Left lobe of liver (tissue), 2 donors: Measurements from ENCODE around the gene CENPX. TPM values are rescaled to one million over a fixed set of nuclear protein-coding genes. Genes with fewer than 3 reads are reported as not detected.

Source experiments
- ATAC-seq: fragments of 200-7000 bp; cut with Tn5 transposase; one replicate; pipeline ENCODE4 v1.9.1; 2020; ENCODE audit warnings: mild to moderate bottlenecking, moderate library complexity
- DNase-seq: peaks from one replicate; pipeline ENCODE4 v3.0.0-alpha.2; 2020; ENCODE audit warnings: low spot score
- total RNA-seq: library from RNA; stranded (reverse); gene quantifications from one replicate; pipeline ENCODE4 v1.2.1, GENCODE V29; 2021
- donor health status: DM: no; HTN: no; CAD: no; lungs with moderate emphysema.
- donor health status: DM: no; HTN: yes; CAD: no.

CENPX gene
- total RNA-seq, 1 donor from 2014 or later = 60.0 TPM

DNA sequence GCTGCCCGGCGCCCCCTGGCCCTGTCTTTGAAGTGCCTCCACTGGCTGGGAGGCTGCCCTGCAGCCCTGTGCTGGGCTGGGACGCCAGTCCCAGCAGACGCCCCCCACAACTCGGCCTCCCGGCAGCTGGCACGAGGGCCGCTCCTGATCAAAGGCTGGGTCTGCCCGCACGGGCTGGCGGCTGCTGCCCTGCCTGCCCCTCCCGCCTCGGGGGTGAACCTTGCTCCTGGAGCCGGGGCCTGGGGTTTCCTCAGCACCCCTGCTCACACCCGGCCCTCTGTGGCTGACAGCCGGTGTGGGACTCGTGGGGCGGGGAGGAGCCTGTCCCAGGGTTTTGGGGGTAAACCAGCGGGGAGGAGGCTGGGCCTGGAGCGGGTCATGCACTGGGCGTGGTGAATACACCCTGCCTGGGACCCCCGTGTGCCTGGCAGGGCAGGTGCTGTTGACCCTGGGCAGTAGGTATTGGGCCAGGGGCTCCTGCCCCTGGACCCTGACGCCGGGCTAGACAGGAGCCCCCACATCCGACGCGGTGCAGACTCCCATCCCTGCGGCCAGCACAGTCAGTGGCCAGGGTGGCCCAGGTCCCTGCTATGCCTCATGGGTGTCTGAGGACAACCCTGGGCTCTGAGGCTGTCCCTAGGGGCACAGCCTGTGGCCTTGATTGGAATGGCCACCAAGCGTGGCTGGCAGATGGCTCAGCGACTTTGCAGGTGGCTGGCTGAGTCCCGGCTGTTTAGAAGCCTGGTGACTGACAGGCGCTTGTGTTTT lies 21.7 kb downstream of the CENPX start:
- DNase-seq (peak; percentile 71), ATAC-seq (peak; percentile 70)

DNA sequence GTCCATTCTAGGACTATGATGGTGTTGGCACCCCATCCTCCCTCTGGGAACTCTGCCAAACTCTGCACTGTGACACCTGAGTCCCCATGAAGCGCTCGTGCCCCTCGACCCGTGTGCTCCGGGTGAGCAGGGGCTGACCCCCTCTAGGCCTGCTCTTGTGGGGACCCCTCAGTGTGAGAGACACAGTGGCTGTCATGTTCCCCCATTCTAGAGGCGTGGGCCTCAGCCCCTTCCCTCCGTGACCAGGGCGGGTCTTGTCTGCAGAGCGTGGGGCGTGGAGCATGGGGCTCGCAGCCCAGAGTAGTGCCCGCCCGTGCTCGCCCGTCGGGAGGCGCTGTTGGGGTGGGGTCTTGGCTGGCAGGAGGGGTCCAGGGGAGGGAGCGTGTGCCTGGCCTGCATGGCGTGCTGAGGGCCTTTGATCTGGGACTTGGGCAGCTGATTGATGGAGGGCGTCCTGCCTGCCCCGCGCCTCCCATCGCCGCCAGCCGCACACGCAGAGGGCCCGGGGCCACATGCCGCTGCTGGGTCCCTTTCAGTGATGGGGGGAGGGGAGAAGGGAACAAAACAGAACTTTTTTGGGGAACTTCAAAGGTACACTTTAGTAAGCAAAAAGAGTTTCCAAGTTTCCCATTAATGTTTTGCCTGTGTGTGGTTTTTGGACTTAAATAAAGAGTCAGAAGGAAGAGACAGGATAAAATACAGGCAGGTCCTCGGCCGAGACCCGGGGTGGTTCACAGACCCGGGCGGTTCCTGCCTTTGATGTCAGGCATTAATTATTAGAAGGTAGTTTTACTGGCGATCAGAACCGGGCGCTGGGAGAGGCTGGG lies 22.5 kb downstream of the CENPX start:
- ATAC-seq (peak; percentile 28), DNase-seq (no peak)

- ATAC-seq (peak; percentile 47), DNase-seq (no peak)
Measured at GRCh38 chr17:81999587-81999975, 23.1 kb downstream of the CENPX start.

DNA sequence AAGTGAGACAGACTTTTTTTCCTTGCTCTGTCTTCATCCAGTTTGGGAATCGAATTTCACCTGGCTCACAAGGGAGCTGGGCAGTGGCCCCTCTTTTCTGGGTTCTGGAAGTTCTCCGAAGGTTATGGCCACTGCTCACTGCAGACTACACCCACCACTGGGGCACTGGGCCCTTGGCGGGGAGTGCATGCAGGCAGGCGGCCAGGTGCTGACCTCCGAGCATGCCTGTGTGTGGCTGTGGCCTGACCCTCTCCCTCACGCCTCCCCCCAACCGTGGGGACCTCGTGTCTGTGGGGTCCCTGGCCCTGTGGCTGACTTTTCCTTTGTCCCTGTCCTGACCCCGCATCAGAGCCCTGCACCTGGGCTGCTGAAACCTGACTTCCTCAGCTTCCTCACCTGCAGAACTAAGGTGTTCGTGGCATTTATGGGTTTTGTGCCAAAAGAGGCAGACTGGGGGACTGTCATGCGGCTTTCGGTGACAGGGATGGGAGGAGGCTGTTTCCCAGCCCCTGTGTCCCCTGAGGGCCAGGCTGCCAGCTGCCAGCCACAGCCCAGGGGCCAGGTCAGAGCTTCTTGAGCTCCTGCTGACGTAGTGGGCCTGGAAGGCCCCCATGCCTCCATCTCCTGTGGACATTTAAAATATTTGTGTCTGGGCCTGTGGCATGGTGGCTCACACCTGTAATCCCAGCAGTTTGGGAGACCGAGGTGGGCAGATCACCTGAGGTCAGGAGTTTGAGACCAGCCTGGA lies 23.8 kb downstream of the CENPX start:
- ATAC-seq = no peak
- no peak for DNase-seq

DNA sequence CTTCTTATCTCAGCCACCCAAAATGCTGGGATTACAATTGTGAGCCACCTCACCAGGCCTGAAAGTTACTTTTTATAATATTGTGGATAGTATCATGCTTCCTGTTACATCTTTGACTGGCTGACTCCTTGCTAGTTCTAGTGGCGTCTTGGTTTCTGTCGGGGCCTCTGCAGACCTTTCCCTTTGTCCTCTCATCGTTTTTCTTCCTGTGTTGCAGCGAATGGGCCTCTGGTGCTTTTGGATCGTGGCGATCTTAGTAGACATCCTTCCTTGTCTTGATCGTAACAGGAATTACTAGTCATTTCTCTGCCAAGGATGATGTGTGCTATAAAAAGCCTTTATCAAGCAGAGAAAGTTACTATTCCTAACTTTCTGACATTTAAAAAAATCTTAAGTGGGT lies 24.5 kb downstream of the CENPX start:
- ATAC-seq = no peak

DNA sequence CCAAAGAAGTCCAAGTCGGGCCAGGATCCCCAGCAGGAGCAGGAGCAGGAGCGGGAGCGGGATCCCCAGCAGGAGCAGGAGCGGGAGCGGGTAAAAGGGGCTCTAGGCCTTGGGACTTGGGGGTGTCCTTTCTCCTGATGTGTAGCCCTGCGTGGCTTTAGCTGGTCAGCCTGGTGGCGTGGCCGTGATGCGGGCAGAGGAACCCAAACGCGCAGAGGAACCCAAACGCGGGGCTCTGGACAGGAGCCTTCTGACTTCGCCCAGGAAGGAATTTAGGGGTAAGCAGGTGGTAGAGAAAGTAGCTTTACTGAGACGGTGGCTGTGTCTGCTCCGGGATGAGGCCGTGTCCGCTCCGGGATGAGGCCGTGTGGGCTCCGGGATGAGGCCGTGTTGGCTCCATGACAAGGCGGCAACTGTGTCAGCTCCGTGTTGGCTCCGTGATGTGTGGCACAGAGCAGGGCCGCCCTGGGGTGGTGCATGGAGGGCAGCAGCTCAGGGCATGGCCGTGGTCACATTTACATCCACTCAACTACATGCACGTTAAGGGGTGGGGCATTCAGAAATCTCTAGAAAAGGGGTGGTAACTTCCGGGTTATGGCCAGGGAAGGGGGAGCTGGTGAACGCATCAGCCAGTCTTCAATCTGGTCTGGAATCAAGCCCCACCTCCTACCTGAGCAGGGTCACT lies 25.8 kb downstream of the CENPX start:
- DNase-seq = no peak

More for the DNA sequence above, 24.5 kb downstream of the CENPX start:
- no peak for DNase-seq

GRCh38 chr17:81996232-81996756 lies 26.4 kb downstream of the CENPX start:
- ATAC-seq (no peak), DNase-seq (no peak)

More for the DNA sequence above, 25.8 kb downstream of the CENPX start:
- ATAC-seq = no peak

- ATAC-seq (no peak), DNase-seq (no peak)
Measured at GRCh38 chr17:81995463-81996231, 27.0 kb downstream of the CENPX start.

GRCh38 chr17:81994593-81995462 lies 27.9 kb downstream of the CENPX start:
- DNase-seq (no peak), ATAC-seq (no peak)

- DNase-seq (no peak), ATAC-seq (no peak)
Measured at GRCh38 chr17:81993729-81994592, 28.7 kb downstream of the CENPX start.

DNA sequence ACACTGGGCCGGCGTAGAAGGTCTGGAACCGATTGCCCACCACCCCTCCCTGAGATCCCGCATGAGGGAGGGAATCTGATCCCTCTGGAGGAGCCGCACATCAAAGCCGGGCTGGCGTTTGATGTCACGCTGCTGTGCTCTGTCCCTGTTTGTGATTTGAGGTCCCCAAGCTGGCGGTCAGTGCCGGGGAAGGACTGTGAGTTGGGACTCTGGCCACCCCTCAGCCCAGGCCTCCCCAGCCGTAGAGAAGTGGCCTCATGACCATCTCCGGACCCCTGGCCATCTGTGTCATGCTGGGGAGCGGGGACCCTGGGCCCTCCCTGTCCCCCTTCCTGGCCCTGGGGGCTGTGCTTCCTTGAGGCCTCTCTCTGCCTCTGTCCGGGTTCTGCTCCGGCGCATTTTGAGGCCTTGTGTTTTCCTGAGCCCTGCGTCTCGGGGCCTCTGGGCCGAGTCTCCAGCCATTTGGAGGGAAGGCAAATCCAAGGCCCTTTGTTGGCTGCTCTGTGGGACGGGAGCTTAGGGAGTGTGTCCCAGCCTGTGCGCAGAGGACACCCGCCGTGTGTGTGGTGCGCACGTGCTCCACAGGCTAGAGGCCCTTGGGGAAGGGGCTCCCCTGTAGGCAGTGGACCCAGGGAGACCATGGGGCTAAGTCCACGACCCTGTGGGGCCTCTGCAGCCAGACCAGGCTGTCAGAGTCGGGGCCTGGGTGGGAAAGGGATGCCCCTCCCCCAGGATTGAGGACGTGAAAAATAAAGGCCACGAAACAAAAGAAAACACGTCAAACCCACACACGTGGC lies 30.2 kb downstream of the CENPX start:
- no peak for ATAC-seq
- DNase-seq = no peak

GRCh38 chr17:81991684-81992305 lies 30.9 kb downstream of the CENPX start:
- DNase-seq = peak; percentile 94
- peak; percentile 91 for ATAC-seq

DNA sequence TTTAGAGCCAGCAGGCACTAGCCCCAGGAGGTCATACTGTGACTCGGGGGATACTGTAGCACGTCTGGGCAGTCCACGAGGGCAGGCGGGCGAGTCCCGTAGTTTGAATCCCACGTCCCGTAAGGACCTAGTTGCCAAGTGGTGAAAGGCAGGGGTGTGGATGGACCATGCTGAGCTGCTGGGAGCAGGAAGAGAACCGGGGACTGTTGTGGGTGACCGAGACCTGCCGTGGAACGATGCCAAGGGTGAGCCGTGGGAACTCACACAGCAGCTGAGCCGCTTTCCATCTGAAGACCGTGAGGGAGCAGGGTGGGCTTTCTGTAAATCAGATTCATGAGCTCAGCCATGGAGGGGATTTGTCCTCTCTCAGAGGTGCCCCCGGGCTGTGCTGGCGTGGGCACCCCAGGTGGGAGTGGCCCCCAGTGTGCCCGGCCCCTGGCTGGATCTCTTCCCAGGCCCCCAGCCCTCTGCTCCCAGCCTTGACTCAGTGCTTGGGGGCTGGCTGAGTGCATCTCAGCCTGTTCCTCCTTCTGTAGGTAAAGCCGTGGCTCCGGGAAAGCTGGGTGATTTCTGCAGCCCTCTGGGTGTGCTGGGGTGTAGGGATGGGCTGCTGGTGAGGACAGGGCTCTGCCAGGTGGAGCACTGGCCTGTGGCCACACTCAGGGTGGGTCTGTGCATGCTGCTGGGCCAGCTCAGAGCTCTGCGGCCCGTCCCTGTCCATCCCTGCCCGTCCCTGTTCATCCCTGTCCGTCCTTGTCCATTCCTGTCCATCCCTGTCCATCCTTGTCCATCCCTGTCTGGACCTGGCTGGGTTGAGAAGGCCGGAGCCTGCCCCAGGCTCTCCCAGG lies 31.6 kb downstream of the CENPX start:
- ATAC-seq = no peak
- DNase-seq = no peak

- ATAC-seq = no peak
- DNase-seq = no peak
Measured at GRCh38 chr17:81987161-81987770, 35.4 kb downstream of the CENPX start.

DNA sequence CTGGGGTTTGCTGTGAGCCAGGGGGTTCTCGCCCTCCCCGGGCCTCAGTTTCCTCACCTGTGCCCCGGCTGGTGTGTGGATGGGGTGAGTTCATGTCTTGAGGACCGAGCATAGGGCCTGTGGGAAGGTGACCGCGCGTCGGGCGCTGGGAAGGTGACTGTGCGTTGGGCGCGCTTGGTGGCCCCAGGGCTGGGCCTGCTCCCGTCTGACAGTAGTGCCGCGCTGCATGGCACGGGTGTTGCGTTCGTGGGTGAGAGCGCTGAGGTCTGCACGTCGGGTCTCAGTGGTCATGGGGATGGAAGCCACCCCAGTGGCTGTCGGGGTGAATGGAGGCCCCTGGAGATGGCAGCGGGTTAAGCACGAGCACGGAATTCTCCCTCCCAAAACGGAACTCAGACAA lies 36.1 kb downstream of the CENPX start:
- no peak for DNase-seq
- no peak for ATAC-seq
